GM11168 (cell line): ENCODE results near the gene FERMT2.
"Not testable (repeated sequence)": the region's sequence is repeated elsewhere in the genome, so short reads cannot be mapped to it uniquely, and the experiment has no call there.

Experiments
- in situ Hi-C: fragments of 300-500 bp; cut with MboI; formaldehyde crosslinking; loops from one replicate; pipeline ENCODE4 v1.12.0; 2022; ENCODE audit warnings: low sequenced_read_pairs; ENCODE audit not compliant: unreplicated experiment

The FERMT2 gene

GRCh38 chr14:52873065-52873464 lies 77.8 kb downstream of the FERMT2 start:
- in situ Hi-C loops = no loop called here

DNA sequence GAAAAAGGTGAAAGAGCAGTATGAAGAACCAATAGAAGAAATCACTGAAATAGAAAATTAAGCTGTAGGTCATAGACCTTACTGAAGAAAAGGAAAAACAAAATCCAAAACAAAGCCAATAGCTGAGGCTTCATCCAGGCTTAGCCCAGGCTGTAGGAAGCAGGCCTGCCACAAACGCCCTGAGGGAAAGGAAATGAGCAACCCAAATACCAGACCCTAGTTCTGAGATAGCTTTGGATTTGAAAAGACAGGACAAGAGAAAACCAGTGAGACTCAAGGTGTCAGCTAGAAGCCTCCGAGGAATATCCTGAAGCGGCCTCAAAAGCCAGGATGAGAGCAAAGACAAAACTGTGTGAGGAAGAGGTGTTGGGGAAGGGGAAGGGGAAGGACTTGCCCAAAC lies 79.2 kb downstream of the FERMT2 start:
- in situ Hi-C loops = no loop called here

- in situ Hi-C loops = no loop called here
Measured at GRCh38 chr14:52868911-52869618, 81.8 kb downstream of the FERMT2 start.

DNA sequence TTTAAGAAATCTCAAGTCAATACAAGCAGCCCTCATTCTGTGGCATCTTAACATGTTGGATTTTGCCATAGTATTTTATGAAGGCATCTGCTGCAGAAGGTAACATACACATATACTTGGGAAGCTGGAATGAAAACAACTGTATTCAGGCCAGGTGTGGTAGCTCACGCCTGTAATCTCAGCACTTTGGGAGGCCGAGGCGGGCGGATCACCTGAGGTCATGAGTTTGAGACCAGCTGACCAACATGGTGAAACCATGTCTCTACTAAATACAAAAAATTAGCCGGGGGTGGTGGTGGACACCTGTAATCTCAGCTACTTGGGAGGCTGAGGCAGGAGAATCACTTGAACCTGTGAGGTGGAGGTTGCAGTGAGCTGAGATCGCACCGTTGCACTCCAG lies 86.0 kb downstream of the FERMT2 start:
- in situ Hi-C loops = not testable (repeated sequence)

- in situ Hi-C loops = no loop called here
Measured at GRCh38 chr14:52863334-52863700, 87.5 kb downstream of the FERMT2 start.

DNA sequence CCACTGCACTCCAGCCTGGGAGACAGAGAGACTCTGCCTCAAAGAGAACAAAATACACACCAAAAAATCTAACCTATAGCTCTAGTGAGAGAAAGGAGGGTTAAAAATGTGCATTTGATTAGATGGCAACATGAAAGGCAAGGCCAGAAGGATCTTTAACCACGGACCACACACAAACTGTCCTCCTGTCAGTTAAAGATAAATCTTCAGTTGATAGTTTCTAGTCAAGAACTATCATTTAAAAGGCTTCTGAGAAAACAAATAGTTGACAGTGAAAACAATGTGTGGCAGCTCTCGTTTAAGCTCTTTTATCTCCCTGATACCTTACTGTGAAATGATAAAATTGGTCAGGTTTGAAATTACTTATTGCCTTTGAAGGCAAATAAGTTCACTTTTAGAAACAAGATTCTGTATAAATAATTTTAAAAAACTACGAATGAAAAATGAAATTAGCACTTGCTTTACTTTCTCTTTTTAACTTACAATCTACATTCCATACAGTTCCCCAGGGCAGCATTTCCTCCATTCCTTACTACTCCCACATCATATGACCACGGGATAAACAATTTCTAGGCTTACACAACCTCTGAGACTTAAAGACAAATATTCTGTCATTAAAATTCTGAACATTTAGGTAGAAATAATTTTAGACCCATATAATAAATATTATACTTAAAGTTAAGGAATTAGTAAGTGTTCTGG lies 88.1 kb downstream of the FERMT2 start:
- in situ Hi-C loops = no loop called here

DNA sequence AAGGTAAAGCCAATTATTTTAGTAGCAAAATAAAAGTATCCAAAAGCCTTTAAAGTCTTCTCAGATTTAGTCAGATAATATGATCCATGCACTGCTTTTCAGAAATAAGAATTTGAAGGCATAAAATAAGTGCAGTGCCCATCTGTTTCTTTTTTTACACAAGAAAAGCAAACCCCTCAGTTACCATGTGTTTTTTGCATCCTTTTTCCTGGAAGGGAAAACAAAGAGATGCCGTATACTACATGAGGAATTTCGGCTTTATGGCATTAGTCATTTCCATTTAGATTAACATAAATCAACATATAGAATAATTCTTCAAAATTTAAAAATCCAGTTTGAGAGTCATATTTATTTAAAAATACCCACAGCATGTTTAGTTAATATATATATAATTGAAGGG lies 89.4 kb downstream of the FERMT2 start:
- in situ Hi-C loops = no loop called here

DNA sequence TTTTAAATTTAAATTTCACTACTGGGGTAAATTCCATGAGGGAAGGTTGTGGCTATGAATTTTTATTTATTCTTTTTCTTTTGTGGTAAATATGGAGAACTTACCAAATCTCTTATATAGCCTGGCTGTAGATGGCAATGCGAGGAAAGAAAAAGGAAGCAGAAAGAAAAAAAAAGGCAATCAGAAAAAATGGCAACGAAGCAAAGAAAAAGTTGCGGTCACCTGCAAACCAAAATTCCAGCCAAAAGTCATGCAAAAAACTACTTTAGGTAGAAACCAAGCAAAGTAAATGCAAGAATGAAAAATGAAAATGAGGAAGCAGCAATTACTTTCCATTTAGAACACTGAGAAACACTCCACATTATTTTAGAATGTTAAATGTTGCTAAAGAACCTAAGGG lies 89.9 kb downstream of the FERMT2 start:
- in situ Hi-C loops = no loop called here

DNA sequence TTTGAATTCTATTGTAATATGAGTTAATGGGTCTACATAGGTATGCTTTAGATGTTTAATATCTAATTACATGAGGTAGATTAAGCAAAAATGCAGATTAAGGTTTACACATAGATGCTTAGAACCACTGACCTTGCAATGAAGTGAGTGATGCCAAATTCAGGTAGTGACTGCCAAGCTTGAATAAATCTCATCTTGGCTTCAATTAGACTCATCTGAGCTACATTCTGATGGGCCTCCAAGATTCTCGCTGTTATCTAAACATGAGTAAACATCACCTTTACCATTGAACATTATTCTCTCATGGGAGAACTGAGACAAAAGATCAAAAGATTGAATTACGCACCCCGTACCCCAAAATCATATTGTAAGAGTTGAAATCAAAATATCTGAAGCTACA lies 90.6 kb downstream of the FERMT2 start:
- in situ Hi-C loops = no loop called here

DNA sequence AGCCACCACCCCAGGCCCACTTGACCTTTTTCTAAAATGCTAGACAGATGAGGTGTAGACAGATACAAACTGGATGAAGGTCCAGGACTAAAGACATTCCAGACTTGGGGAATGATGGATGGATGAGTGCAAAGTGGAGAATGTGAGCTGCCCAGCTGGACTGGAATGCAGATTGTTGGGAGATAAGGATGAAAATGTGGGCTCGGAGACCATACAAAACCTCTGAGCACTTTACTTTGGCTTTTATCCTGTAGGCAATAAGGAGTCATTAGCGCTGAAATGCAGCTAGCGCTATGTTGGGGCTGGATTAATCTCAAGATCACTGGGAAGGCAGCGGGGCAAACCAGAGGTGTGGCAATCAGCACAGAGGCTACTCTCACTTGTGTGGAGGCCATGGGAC lies 94.7 kb downstream of the FERMT2 start:
- in situ Hi-C loops = no loop called here

DNA sequence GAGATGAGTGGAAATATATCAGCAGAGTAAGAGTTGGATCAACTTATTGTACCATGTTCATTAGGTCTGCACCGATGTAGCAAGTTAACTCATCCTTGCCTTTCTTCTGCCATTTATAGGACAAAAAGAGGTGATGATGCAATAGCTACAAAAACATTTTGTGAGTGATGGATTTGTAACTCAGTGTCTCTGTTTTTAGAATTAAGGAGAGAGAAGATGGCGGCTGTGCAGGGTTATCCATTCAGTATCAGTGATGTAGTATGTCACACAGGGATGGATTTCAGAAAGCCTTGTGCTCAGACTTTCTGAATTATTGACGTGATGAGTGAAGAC lies 97.4 kb downstream of the FERMT2 start:
- in situ Hi-C loops = no loop called here

DNA sequence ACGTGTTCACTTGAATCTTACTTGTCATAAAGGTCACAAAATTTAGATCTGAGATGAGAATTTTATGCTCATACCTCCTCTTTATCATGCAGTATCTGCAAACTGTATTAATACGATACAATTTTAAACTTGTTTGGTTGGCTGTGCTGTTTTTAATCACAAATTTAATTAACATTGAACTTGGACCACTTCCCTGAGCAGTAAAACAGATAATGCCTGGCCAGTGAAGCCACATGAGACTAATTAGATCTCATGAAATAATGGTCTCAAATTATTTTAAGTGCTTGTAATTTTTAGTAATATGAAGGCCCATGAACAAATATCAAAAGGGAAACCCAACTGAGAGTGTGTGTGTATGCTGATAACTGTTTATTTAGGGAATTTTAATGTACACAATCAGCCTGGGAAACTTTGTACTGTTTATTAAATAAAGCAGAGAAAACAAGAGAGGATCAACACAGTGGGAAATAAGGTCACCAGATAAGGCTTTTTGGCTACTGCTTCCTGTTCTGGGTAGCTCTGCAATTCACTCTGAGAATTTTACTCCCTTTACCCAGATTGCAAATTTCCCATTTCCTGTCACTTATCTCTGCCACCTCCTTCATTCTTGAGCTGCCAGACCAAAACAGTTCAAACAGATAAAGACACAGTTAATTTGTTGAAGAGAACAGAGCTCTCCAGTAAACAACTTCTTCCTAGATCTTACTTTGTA lies 97.9 kb downstream of the FERMT2 start:
- in situ Hi-C loops = no loop called here

DNA sequence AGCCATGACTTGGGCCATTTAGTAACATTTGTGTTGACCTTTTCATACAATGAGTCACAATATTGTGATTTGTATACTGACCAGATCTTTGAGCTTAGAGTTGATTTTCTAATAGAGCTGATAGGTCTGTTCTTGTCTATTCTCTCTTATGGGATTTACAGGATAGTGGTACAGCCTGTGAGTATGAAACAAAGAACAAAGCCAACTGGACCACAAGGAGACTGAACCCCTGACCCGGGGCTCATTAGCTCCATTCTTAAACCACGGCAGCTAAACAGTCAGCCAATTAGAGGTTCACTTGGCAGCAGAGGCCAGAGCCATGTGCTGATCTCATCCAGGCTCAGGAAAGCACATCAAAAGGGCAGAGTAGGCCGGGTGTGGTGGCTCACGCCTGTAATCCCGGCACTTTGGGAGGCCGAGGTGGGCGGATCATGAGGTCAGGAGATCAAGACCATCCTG lies 100.4 kb downstream of the FERMT2 start:
- in situ Hi-C loops = no loop called here

DNA sequence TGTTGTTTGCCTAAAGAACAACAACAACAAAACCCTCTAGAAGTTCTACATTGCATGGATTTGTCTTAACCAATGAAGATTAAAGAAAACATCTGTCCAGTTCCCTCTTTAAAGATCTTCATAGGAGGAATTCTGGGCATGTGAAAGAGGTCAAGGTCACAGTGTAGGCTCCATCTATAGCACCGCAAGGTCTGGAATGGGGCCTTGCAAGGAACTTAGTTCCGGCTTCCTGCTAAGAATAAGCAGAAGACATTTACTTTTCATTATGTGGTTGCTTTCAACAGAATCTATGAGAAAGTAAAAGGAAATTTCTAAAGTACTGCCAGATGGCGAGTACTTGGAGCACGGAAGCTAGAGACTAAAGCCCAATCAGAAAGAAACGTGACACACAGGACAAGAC lies 102.2 kb downstream of the FERMT2 start:
- in situ Hi-C loops = no loop called here

GRCh38 chr14:52846591-52846990 lies 104.3 kb downstream of the FERMT2 start:
- in situ Hi-C loops = no loop called here

DNA sequence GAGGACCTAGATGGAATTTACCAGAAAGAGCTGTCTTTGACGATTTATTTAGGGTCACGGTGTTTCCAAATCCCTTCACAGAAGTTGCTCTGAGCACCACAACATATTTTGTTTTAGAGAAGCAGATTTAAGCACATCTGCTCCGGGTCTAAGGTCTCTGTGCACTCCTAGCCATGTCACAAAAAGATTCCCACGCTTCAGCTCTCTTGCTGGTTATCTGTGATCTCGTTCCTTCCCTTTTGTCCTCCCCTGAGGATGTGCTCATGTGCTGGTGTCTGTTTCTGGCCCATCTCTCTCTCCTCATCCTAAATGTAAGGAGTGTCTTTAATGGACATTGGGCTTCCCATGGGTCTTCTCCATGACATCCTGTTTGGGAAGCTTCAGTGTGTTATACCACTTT lies 105.8 kb downstream of the FERMT2 start:
- in situ Hi-C loops = no loop called here

- in situ Hi-C loops = no loop called here
Measured at GRCh38 chr14:52844262-52845060, 106.4 kb downstream of the FERMT2 start.

DNA sequence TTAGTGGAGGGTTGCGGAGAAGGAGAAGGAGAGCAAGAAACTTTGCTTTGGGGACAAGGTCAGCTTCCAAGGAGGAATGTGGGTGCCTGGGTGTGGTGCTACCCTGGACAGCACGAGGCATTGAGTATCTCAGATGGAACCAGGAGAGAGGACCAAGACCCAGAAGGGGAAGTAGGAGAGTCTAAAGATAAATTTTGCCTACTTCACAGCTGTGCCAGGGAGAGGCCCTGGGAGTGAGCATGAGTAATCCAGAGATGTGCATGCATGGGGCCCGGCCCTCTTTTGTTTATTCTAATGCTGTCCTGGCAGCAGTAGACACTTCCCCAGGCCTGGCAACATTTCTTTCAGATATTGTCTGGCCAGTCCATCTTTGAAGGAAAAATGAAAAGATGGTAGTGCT lies 110.0 kb downstream of the FERMT2 start:
- in situ Hi-C loops = no loop called here

- in situ Hi-C loops = no loop called here
Measured at GRCh38 chr14:52837451-52837850, 113.4 kb downstream of the FERMT2 start.

GRCh38 chr14:52836063-52836462 lies 114.8 kb downstream of the FERMT2 start:
- in situ Hi-C loops = no loop called here
